ENCODE data around the gene SH3BP1.
A peak's percentile ranks its signal among the peaks of the same experiment; 100 is the strongest.
"Not testable (repeated sequence)": the region's sequence is repeated elsewhere in the genome, so short reads cannot be mapped to it uniquely, and the experiment has no call there.

The SH3BP1 gene

GRCh38 chr22:37639070-37639760 lies at the start of gene SH3BP1:
TSS of gene SH3BP1 (plus strand) at chr22:37639669. CDS start at chr22:37639788, 119 bp downstream.
- FAIRE-seq (peak; percentile 23), DNase-seq (ENCODE audit: insufficient read length, low spot score) (no peak)

- DNase-seq (ENCODE audit: insufficient read length, low spot score); FAIRE-seq: not testable (repeated sequence)
Observed at GRCh38 chr22:37591081-37591480, 48.4 kb upstream of the SH3BP1 start.

GRCh38 chr22:37591823-37592404 lies 47.6 kb upstream of the SH3BP1 start:
- no peak for FAIRE-seq
- no peak for DNase-seq (ENCODE audit: insufficient read length, low spot score)

- no peak for DNase-seq (ENCODE audit: insufficient read length, low spot score)
- no peak for FAIRE-seq
Observed at GRCh38 chr22:37594237-37594636, 45.2 kb upstream of the SH3BP1 start.

- DNase-seq (ENCODE audit: insufficient read length, low spot score): no peak
- no peak for FAIRE-seq
Observed at GRCh38 chr22:37599153-37599552, 40.3 kb upstream of the SH3BP1 start.

GRCh38 chr22:37601203-37601539 lies 38.3 kb upstream of the SH3BP1 start:
- FAIRE-seq: no peak
- DNase-seq (ENCODE audit: insufficient read length, low spot score): no peak

- FAIRE-seq: no peak
- no peak for DNase-seq (ENCODE audit: insufficient read length, low spot score)
Observed at GRCh38 chr22:37601540-37602442, 37.7 kb upstream of the SH3BP1 start.

- not testable (repeated sequence) for FAIRE-seq
Observed at GRCh38 chr22:37602546-37603277, 36.8 kb upstream of the SH3BP1 start.

GRCh38 chr22:37604074-37604473 lies 35.4 kb upstream of the SH3BP1 start:
- FAIRE-seq: no peak
- no peak for DNase-seq (ENCODE audit: insufficient read length, low spot score)

More at GRCh38 chr22:37602546-37603277, 36.8 kb upstream of the SH3BP1 start:
- not testable (repeated sequence) for DNase-seq (ENCODE audit: insufficient read length, low spot score)

- no peak for DNase-seq (ENCODE audit: insufficient read length, low spot score)
- no peak for FAIRE-seq
Observed at GRCh38 chr22:37604875-37605274, 34.6 kb upstream of the SH3BP1 start.

- DNase-seq (ENCODE audit: insufficient read length, low spot score) (peak; percentile 72), FAIRE-seq (peak; percentile 84)
Observed at GRCh38 chr22:37607010-37607934, 32.2 kb upstream of the SH3BP1 start.

- DNase-seq (ENCODE audit: insufficient read length, low spot score): no peak
- FAIRE-seq: no peak
Observed at GRCh38 chr22:37607935-37608476, 31.5 kb upstream of the SH3BP1 start.

GRCh38 chr22:37608477-37609239 lies 30.8 kb upstream of the SH3BP1 start, which contains the start of gene GGA1:
TSS of gene GGA1 (plus strand) at chr22:37608834. CDS start at chr22:37608861, 27 bp downstream.
- FAIRE-seq: peak; percentile 94

GRCh38 chr22:37609240-37610152 lies 30.0 kb upstream of the SH3BP1 start:
- DNase-seq (ENCODE audit: insufficient read length, low spot score): no peak
- FAIRE-seq: peak; percentile 88

More at GRCh38 chr22:37608477-37609239, 30.8 kb upstream of the SH3BP1 start, which contains the start of gene GGA1:
- peak; percentile 87 for DNase-seq (ENCODE audit: insufficient read length, low spot score)

GRCh38 chr22:37610153-37610475 lies 29.4 kb upstream of the SH3BP1 start:
- not testable (repeated sequence) for DNase-seq (ENCODE audit: insufficient read length, low spot score); FAIRE-seq

GRCh38 chr22:37610480-37611129 lies 28.9 kb upstream of the SH3BP1 start:
- DNase-seq (ENCODE audit: insufficient read length, low spot score) (no peak), FAIRE-seq (no peak)

- FAIRE-seq (no peak), DNase-seq (ENCODE audit: insufficient read length, low spot score) (no peak)
Observed at GRCh38 chr22:37611207-37611606, 28.3 kb upstream of the SH3BP1 start.
